ENCODE data around the gene FDX2.

DNA sequence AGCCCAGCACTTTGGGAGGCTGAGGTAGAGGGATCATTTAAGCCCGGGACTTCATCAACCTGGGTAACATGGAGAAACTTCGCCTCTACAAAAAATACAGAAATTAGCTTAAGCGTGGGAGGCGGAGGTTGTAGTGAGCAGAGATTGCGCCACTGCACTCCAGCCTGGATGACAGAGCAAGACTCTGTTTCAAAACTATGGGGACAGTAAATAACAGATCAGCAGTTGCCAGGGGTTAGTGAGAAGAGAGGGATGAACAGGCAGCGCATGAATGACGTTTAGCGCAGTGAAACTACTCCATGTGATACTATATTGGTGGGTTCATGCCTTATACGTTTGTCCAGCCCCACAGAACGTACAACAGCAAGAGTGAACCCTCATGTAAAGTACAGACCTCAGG, 30.7 kb upstream of the FDX2 start:
- TF ChIP-seq, protein P1, sequence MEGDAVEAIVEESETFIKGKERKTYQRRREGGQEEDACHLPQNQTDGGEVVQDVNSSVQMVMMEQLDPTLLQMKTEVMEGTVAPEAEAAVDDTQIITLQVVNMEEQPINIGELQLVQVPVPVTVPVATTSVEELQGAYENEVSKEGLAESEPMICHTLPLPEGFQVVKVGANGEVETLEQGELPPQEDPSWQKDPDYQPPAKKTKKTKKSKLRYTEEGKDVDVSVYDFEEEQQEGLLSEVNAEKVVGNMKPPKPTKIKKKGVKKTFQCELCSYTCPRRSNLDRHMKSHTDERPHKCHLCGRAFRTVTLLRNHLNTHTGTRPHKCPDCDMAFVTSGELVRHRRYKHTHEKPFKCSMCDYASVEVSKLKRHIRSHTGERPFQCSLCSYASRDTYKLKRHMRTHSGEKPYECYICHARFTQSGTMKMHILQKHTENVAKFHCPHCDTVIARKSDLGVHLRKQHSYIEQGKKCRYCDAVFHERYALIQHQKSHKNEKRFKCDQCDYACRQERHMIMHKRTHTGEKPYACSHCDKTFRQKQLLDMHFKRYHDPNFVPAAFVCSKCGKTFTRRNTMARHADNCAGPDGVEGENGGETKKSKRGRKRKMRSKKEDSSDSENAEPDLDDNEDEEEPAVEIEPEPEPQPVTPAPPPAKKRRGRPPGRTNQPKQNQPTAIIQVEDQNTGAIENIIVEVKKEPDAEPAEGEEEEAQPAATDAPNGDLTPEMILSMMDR (IDR thresholded peaks at IDR 0.05), result no peak
- TF ChIP-seq EZH2 (IDR thresholded peaks at IDR 0.05; ENCODE audit: borderline replicate concordance, insufficient read depth, low read depth, low read length, poor library complexity, severe bottlenecking), result no peak

Data from B cell (primary cell).